GM12878 (cell line): ENCODE results near the gene KDM1B.

Experiments used
- BACH1 ChIP-seq: fragments of 450-650 bp; IDR thresholded peaks from 2 replicates; pipeline ENCODE4 v1.6.1; 2017; ENCODE audit warnings: mild to moderate bottlenecking, borderline replicate concordance
- CEBPB ChIP-seq, 2 experiments: fragments of 150-350 bp in 1 of 2; IDR thresholded peaks; 2 replicates each; pipeline ENCODE4 v1.6.1; 2012 to 2014; ENCODE audit warnings: low read depth in 2 of 2, low read length in 2 of 2, borderline replicate concordance in 1 of 2, inconsistent platforms in 1 of 2
- NFYB ChIP-seq: IDR thresholded peaks from 2 replicates; pipeline ENCODE4 v1.6.1; 2011; ENCODE audit warnings: low read depth, mild to moderate bottlenecking, low read length, improper control_type of control experiment, moderate library complexity; ENCODE audit not compliant: insufficient read depth
- POLR2A ChIP-seq: IDR thresholded peaks from 2 replicates; pipeline ENCODE4 v1.6.1; 2011; ENCODE audit warnings: low read depth, mild to moderate bottlenecking, low read length
- RAD21 ChIP-seq: IDR thresholded peaks from 2 replicates; pipeline ENCODE4 v1.6.1; 2011; ENCODE audit warnings: mild to moderate bottlenecking, low read depth, low read length, moderate library complexity; ENCODE audit not compliant: insufficient read depth
- REST ChIP-seq: IDR thresholded peaks from 2 replicates; pipeline ENCODE4 v1.6.1; 2012; ENCODE audit warnings: mild to moderate bottlenecking, low read depth, low read length
- TAF1 ChIP-seq: IDR thresholded peaks from 2 replicates; pipeline ENCODE4 v1.6.1; 2011; ENCODE audit warnings: mild to moderate bottlenecking, low read depth, low read length, borderline replicate concordance
- ZBED1 ChIP-seq: IDR thresholded peaks from 2 replicates; pipeline ENCODE4 v1.6.1; 2016; ENCODE audit warnings: borderline replicate concordance
- TF ChIP-seq, protein P1 (sequence below): fragments of 450-650 bp; IDR thresholded peaks from 2 replicates; pipeline ENCODE4 v1.6.1; 2014; ENCODE audit warnings: mild to moderate bottlenecking
- TF ChIP-seq, protein P2 (sequence below): fragments of 150-350 bp; IDR thresholded peaks from 2 replicates; pipeline ENCODE4 v1.6.1; 2014; ENCODE audit warnings: mild to moderate bottlenecking, low read depth, low read length
- TF ChIP-seq, protein P3 (sequence below), 3 experiments: IDR thresholded peaks in 2 of 3; conservative IDR thresholded peaks in 1 of 3; 2 replicates each; pipeline ENCODE4 v1.5.1; 2011; ENCODE audit warnings: low read depth in 3 of 3, low read length in 3 of 3, mild to moderate bottlenecking in 3 of 3, control low read depth in 2 of 3, moderate library complexity in 2 of 3, inconsistent platforms in 1 of 3, mixed read lengths in 1 of 3; ENCODE audit not compliant: control insufficient read depth in 2 of 3, insufficient read depth in 1 of 3; ENCODE audit errors: extremely low read depth in 1 of 3
- TF ChIP-seq, protein P4 (sequence below): fragments of 450-650 bp; IDR thresholded peaks from 2 replicates; pipeline ENCODE4 v1.6.1; 2017; ENCODE audit warnings: mild to moderate bottlenecking, moderate library complexity
- TF ChIP-seq, protein P5 (sequence below): IDR thresholded peaks from 2 replicates; pipeline ENCODE4 v1.6.1; 2012; ENCODE audit warnings: low read depth, low read length, improper control_type of control experiment
- TF ChIP-seq, protein P6 (sequence below): fragments of 450-650 bp; IDR thresholded peaks from 2 replicates; pipeline ENCODE4 v1.6.1; 2016; ENCODE audit warnings: mild to moderate bottlenecking

DNA sequence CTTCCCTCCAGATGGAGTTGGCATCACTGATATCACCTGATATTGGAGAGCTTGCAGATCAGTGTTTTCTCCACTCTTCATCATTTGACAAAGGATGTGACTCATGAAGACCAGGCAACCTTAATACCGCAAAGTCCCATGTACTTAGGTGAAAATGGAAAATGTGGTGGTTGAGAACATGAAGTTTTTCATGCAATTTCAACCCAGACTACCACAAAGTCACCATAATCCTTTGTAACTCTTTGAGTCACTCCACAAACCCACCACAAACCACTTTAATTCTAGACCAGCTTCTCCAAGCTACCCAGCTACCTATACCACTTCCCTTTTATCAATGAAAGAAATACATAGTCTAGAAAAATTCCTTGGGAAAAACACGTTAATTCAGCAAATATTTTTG is 39.9 kb upstream of the KDM1B start:
- TF ChIP-seq POLR2A = no peak
- no peak for TF ChIP-seq BACH1
- TF ChIP-seq RAD21 = no peak
- TF ChIP-seq, protein P1, sequence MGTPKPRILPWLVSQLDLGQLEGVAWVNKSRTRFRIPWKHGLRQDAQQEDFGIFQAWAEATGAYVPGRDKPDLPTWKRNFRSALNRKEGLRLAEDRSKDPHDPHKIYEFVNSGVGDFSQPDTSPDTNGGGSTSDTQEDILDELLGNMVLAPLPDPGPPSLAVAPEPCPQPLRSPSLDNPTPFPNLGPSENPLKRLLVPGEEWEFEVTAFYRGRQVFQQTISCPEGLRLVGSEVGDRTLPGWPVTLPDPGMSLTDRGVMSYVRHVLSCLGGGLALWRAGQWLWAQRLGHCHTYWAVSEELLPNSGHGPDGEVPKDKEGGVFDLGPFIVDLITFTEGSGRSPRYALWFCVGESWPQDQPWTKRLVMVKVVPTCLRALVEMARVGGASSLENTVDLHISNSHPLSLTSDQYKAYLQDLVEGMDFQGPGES = no peak
- TF ChIP-seq, protein P2, sequence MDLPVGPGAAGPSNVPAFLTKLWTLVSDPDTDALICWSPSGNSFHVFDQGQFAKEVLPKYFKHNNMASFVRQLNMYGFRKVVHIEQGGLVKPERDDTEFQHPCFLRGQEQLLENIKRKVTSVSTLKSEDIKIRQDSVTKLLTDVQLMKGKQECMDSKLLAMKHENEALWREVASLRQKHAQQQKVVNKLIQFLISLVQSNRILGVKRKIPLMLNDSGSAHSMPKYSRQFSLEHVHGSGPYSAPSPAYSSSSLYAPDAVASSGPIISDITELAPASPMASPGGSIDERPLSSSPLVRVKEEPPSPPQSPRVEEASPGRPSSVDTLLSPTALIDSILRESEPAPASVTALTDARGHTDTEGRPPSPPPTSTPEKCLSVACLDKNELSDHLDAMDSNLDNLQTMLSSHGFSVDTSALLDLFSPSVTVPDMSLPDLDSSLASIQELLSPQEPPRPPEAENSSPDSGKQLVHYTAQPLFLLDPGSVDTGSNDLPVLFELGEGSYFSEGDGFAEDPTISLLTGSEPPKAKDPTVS = no peak
- no peak for TF ChIP-seq TAF1
- TF ChIP-seq, protein P3, sequence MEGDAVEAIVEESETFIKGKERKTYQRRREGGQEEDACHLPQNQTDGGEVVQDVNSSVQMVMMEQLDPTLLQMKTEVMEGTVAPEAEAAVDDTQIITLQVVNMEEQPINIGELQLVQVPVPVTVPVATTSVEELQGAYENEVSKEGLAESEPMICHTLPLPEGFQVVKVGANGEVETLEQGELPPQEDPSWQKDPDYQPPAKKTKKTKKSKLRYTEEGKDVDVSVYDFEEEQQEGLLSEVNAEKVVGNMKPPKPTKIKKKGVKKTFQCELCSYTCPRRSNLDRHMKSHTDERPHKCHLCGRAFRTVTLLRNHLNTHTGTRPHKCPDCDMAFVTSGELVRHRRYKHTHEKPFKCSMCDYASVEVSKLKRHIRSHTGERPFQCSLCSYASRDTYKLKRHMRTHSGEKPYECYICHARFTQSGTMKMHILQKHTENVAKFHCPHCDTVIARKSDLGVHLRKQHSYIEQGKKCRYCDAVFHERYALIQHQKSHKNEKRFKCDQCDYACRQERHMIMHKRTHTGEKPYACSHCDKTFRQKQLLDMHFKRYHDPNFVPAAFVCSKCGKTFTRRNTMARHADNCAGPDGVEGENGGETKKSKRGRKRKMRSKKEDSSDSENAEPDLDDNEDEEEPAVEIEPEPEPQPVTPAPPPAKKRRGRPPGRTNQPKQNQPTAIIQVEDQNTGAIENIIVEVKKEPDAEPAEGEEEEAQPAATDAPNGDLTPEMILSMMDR (IDR thresholded peaks at IDR 0.05 in 2 of 3, conservative IDR thresholded peaks at IDR 0.05 in 1 of 3; ENCODE audit: control insufficient read depth in 2 of 3, extremely low read depth in 1 of 3, insufficient read depth in 1 of 3, low read depth in 3 of 3, low read length in 3 of 3) = no peak
- TF ChIP-seq, protein P4, sequence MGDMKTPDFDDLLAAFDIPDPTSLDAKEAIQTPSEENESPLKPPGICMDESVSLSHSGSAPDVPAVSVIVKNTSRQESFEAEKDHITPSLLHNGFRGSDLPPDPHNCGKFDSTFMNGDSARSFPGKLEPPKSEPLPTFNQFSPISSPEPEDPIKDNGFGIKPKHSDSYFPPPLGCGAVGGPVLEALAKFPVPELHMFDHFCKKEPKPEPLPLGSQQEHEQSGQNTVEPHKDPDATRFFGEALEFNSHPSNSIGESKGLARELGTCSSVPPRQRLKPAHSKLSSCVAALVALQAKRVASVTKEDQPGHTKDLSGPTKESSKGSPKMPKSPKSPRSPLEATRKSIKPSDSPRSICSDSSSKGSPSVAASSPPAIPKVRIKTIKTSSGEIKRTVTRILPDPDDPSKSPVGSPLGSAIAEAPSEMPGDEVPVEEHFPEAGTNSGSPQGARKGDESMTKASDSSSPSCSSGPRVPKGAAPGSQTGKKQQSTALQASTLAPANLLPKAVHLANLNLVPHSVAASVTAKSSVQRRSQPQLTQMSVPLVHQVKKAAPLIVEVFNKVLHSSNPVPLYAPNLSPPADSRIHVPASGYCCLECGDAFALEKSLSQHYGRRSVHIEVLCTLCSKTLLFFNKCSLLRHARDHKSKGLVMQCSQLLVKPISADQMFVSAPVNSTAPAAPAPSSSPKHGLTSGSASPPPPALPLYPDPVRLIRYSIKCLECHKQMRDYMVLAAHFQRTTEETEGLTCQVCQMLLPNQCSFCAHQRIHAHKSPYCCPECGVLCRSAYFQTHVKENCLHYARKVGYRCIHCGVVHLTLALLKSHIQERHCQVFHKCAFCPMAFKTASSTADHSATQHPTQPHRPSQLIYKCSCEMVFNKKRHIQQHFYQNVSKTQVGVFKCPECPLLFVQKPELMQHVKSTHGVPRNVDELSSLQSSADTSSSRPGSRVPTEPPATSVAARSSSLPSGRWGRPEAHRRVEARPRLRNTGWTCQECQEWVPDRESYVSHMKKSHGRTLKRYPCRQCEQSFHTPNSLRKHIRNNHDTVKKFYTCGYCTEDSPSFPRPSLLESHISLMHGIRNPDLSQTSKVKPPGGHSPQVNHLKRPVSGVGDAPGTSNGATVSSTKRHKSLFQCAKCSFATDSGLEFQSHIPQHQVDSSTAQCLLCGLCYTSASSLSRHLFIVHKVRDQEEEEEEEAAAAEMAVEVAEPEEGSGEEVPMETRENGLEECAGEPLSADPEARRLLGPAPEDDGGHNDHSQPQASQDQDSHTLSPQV = no peak
- no peak for TF ChIP-seq ZBED1
- no peak for TF ChIP-seq CEBPB (IDR thresholded peaks at IDR 0.05; ENCODE audit: borderline replicate concordance in 1 of 2, low read depth in 2 of 2, low read length in 2 of 2)
- TF ChIP-seq, protein P5, sequence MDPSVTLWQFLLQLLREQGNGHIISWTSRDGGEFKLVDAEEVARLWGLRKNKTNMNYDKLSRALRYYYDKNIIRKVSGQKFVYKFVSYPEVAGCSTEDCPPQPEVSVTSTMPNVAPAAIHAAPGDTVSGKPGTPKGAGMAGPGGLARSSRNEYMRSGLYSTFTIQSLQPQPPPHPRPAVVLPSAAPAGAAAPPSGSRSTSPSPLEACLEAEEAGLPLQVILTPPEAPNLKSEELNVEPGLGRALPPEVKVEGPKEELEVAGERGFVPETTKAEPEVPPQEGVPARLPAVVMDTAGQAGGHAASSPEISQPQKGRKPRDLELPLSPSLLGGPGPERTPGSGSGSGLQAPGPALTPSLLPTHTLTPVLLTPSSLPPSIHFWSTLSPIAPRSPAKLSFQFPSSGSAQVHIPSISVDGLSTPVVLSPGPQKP = no peak
- TF ChIP-seq REST = no peak
- TF ChIP-seq, protein P6, sequence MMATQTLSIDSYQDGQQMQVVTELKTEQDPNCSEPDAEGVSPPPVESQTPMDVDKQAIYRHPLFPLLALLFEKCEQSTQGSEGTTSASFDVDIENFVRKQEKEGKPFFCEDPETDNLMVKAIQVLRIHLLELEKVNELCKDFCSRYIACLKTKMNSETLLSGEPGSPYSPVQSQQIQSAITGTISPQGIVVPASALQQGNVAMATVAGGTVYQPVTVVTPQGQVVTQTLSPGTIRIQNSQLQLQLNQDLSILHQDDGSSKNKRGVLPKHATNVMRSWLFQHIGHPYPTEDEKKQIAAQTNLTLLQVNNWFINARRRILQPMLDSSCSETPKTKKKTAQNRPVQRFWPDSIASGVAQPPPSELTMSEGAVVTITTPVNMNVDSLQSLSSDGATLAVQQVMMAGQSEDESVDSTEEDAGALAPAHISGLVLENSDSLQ = no peak
- no peak for TF ChIP-seq NFYB
